HG02623 (cell line): Measurements from ENCODE around the gene CWF19L2.
"Not testable (repeated sequence)": the region's sequence is repeated elsewhere in the genome, so short reads cannot be mapped to it uniquely, and the experiment has no call there.

Experiments used
- ATAC-seq: cut with Tn5 transposase; IDR thresholded peaks from one replicate; pipeline ENCODE4 v1.9.1; 2021; ENCODE audit warnings: moderate library complexity; ENCODE audit not compliant: unreplicated experiment

The CWF19L2 gene

GRCh38 chr11:107439586-107440167 lies 17.9 kb downstream of the CWF19L2 start:
- ATAC-seq = no peak

DNA sequence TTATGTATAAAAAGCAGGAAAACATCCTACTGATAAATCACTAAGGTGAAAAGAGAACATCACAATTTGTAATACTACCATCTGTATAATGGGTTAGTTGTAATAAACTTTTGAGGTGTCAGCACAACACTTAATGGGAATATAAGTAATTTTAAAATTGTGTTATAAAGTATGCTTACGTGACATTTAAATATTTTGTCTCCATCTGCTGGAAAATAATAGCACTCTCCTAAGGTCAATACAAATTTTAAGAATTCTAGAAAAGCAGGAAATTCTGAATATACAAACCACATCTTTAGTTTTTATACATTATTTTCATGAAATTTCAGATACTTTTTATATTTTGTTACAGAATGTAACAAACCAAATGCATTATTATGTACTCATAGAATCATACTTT lies 19.5 kb downstream of the CWF19L2 start:
- ATAC-seq = no peak

- ATAC-seq = no peak
These were observed 27.1 kb downstream of the CWF19L2 start for GRCh38 chr11:107430525-107430924.

GRCh38 chr11:107427569-107428180 lies 29.9 kb downstream of the CWF19L2 start:
- ATAC-seq = no peak

DNA sequence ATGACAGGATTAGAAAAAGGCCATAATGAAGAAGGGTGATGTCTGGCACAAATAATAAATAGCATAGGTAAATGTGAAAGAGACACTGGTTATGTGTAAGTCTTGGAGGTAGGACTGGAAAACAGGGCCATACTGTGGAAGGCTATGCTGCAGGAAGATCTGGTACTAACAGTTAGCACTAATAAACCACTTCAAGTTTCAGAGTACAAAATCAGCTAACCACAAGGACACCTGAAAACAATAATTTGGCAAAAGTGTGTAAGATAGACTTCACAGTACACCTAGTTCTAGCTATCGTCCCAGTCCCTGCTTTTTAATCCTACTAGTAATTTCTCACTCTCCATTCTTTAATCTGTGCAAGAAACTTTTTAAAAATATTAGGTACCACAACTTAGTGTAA lies 44.3 kb downstream of the CWF19L2 start:
- ATAC-seq = no peak

GRCh38 chr11:107408762-107409211 lies 48.8 kb downstream of the CWF19L2 start:
- no peak for ATAC-seq

DNA sequence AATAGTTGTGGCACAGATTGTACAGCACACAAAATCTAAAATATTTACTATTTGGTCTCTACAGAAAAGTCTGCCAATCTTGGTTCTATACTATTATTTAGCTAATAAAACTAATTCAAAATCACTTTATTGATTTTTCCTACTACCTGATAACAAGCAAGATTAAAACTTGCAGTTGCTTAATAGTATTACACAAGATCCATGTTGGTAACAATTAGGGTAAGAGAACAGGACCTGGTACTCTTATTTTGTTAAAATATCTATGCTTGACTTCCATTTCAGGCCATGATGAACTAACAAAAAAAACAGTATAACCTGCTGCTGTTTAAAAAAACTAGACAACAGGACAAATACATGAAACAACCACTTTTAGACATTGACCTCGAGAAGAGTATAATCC lies 52.4 kb downstream of the CWF19L2 start:
- ATAC-seq = no peak

DNA sequence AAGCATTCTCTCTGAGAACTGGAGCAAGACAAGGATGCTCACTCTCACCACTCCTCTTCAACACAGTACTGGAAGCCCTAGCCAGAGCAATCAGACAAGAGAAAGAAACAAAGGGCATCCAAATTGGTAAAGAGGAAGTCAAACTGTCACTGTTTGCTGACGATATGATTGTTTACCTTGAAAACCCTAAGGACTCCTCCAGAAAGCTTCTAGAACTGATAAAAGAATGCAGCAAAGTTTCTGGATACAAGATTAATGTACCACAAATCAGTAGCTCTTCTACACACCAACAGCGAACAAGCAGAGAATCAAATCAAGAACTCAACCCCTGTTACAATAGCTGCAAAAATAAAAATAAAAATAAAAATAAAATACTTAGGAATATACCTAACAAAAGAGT lies 56.5 kb downstream of the CWF19L2 start:
- ATAC-seq = not testable (repeated sequence)

DNA sequence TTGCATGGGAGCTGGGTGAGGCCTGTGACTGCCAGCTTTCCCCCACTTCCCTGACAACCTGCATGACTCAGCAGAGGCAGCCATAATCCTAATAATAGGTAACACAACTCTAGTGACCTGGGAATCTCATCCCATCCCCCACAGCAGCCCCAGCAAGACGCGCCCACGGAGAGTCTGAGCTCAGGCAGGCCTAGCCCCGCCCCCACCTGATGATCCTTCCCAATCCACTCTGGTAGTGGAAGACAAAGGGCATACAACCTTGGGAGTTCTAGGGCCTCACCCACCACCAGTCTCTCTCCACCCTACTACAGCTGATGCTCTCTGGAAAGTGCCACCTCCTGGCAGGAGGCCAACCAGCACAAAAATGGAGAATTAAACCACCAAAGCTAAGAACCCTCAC lies 60.3 kb downstream of the CWF19L2 start:
- ATAC-seq = no peak

GRCh38 chr11:107392611-107393010 lies 65.0 kb downstream of the CWF19L2 start:
- no peak for ATAC-seq

DNA sequence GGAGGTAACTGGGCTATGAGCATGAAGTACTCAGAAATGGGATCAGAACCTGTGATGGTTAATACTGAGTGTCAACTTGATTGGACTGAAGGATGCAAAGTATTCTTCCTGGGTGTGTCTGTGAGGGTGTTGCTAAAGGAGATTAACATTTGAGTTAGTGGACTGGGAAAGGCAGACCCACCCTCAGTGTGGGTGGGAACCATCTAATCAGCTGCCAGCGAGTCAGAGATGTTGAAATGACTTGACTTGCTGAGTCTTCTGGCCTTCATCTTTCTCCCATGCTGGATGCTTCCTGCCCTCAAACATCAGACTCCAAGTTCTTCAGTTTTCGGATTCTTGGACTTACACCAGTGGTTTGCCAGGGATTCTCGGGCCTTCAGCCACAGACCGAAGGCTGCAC lies 66.9 kb downstream of the CWF19L2 start:
- ATAC-seq = not testable (repeated sequence)

DNA sequence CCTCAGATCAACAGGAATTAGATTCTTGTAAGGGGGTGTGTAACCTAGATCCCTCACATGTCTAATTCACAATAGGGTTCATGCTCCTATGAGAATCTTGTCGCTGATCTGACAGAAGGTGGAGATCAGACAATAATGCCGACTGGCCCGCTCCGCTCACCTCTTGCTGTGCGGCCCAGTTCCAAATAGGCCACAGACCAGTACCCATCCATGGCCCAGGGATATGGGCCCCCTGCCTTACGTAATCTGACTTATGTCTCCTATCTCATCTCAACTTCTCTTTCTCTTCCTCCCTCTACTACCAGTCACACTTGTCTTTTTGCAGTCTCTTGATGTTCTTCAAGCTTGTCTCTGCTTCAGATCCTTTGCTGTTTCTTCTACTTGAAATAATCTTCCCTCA lies 70.0 kb downstream of the CWF19L2 start:
- ATAC-seq = no peak

DNA sequence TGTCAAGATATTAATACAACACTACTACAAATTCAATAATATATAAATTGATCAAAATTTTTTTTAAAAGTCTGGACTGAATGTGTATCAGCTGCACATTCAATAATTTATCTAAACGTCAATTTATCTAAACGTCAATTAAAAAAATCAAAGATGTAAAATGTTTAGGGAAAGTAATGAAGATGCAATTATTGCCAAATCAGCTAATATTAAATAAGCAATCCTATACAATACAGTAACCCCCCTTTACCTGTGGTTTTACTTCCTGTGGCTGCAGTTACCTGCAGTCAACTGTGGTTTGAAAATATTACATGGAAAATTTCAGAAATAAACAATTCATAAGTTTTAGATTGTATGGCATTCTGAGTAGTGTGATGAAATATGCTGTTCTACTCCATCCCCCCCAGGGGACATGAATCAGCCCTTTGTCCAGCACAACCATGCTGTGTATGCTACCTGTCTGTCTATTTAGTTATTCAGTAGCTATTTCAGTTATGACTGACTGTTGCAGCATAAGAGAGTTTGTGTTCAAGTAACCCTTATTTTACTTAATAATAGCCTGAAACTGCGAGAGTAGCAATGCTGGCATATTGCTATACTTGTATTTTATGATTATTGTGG lies 72.2 kb downstream of the CWF19L2 start:
- ATAC-seq = no peak

GRCh38 chr11:107384144-107384852 lies 73.3 kb downstream of the CWF19L2 start:
- ATAC-seq = no peak

- ATAC-seq = no peak
These were observed 85.2 kb downstream of the CWF19L2 start for GRCh38 chr11:107372439-107372838.

DNA sequence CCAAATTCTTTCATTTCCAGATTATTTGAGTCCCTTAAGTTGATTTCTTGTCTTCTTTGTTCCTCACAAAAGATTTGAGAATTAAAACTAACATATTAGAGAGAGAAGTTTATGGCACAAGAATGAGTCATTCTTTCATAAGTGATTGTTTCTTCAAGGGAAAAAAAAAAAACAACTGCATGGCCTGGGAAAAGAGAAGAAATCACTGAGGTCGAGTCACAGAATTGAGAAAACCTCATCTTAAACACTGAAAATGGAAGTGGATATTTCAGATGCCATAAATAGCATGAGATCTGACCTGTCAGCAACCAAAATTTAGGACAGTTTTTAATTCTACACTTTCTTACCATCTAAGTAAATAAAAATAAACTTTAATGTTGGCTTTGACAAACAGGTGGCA lies 87.2 kb downstream of the CWF19L2 start:
- ATAC-seq = no peak

GRCh38 chr11:107359701-107360100 lies 97.9 kb downstream of the CWF19L2 start:
- ATAC-seq = no peak

DNA sequence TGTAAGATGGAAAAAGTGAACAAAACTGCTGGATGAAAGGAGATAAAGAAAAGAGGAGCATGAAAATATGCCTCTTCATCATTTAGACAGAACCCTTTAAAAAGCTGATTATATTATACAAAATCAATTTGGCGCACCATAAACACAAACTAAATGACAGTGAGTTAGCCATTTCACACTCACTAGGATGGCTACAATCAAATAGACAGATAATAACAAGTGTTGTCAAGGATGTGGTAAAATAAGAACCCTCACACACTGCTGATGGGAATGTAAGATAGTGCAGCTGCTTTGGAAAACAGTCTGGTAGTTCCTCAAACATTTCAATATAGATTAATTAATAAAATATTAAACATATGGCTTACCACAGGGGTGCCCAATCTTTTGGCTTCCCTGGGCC lies 99.7 kb downstream of the CWF19L2 start:
- ATAC-seq = no peak

- no peak for ATAC-seq
These were observed 102.8 kb downstream of the CWF19L2 start for GRCh38 chr11:107354780-107355179.

DNA sequence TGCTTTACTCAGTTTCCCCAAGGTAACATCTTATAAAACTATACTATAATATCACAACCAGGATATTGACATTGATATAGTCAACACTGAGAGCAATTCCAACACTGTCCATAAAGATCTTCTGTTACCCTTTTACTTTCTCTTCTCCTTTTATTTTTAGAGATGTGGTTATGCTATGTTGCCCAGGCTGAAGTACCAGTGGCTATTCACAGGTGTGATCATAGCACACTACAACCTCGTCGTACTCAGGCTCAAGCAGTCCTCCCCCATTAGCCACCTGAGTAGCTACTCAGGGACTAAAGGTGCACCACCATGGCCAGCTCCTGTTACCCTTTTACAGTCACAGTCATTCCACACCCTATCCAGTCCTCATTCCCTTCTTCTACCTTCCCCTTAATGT lies 119.7 kb downstream of the CWF19L2 start:
- ATAC-seq = peak; percentile 63

DNA sequence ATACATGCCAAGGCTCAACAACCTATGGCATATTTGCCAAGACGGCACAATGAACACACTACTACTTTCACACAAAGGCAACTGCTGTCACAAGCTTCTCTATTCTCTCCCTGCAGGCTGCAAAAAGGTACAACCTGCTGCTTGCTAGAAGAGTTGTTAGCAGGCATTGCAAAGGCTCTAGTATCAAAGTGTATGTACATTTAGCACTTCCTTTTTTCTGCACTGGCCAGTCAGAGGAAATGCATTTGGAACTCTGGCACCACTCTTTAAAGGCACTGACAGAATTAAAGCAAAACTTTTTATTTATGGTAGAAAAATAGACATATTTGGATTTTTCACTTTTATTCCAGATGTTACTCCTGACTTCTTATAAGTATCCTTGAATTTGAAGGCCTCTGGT lies 125.9 kb downstream of the CWF19L2 start:
- no peak for ATAC-seq

GRCh38 chr11:107329164-107329563 lies 128.5 kb downstream of the CWF19L2 start:
- no peak for ATAC-seq
